ENCODE results near the gene TAF1C.
"Not testable (repeated sequence)": the region's sequence is repeated elsewhere in the genome, so short reads cannot be mapped to it uniquely, and the experiment has no call there.

DNA sequence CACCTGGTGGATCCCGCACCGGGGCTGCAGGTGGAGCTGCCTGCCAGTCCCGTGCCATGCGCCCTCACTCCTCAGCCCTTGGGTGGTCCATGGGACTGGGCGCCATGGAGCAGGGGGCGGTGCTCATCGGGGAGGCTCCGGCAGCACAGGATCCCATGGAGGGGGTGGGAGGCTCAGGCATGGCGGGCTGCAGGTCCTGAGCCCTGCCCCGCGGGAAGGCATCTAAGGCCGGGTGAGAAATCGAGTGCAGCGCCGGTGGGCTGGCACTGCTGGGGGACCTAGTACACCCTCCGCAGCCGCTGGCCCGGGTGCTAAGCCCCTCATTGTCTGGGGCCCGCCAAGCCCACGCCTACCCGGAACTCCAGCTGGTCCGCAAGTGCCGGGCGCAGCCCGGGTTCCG lies 17.7 kb upstream of the TAF1C start:
- TF ChIP-seq, protein P1, sequence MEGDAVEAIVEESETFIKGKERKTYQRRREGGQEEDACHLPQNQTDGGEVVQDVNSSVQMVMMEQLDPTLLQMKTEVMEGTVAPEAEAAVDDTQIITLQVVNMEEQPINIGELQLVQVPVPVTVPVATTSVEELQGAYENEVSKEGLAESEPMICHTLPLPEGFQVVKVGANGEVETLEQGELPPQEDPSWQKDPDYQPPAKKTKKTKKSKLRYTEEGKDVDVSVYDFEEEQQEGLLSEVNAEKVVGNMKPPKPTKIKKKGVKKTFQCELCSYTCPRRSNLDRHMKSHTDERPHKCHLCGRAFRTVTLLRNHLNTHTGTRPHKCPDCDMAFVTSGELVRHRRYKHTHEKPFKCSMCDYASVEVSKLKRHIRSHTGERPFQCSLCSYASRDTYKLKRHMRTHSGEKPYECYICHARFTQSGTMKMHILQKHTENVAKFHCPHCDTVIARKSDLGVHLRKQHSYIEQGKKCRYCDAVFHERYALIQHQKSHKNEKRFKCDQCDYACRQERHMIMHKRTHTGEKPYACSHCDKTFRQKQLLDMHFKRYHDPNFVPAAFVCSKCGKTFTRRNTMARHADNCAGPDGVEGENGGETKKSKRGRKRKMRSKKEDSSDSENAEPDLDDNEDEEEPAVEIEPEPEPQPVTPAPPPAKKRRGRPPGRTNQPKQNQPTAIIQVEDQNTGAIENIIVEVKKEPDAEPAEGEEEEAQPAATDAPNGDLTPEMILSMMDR (IDR thresholded peaks at IDR 0.05 in 2 of 3, conservative IDR thresholded peaks at IDR 0.05 in 1 of 3; ENCODE audit: control insufficient read depth in 2 of 3, extremely low read depth in 1 of 3, insufficient read depth in 1 of 3, low read depth in 3 of 3, low read length in 3 of 3) = not testable (repeated sequence)
- not testable (repeated sequence) for TF ChIP-seq RAD21 (IDR thresholded peaks at IDR 0.05; ENCODE audit: insufficient read depth, low read depth, low read length); FOS (IDR thresholded peaks at IDR 0.05; ENCODE audit: borderline replicate concordance, extremely low read depth, insufficient read length); EGR1 (IDR thresholded peaks at IDR 0.05; ENCODE audit: borderline replicate concordance in 1 of 2, low read depth in 2 of 2, low read length in 2 of 2); SPI1 (IDR thresholded peaks at IDR 0.05; ENCODE audit: borderline replicate concordance, insufficient read depth, low read depth, low read length)
- TF ChIP-seq, protein P2, sequence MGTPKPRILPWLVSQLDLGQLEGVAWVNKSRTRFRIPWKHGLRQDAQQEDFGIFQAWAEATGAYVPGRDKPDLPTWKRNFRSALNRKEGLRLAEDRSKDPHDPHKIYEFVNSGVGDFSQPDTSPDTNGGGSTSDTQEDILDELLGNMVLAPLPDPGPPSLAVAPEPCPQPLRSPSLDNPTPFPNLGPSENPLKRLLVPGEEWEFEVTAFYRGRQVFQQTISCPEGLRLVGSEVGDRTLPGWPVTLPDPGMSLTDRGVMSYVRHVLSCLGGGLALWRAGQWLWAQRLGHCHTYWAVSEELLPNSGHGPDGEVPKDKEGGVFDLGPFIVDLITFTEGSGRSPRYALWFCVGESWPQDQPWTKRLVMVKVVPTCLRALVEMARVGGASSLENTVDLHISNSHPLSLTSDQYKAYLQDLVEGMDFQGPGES (IDR thresholded peaks at IDR 0.05) = not testable (repeated sequence)
- TF ChIP-seq, protein P3, sequence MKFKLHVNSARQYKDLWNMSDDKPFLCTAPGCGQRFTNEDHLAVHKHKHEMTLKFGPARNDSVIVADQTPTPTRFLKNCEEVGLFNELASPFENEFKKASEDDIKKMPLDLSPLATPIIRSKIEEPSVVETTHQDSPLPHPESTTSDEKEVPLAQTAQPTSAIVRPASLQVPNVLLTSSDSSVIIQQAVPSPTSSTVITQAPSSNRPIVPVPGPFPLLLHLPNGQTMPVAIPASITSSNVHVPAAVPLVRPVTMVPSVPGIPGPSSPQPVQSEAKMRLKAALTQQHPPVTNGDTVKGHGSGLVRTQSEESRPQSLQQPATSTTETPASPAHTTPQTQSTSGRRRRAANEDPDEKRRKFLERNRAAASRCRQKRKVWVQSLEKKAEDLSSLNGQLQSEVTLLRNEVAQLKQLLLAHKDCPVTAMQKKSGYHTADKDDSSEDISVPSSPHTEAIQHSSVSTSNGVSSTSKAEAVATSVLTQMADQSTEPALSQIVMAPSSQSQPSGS (IDR thresholded peaks at IDR 0.05; ENCODE audit: low read length) = not testable (repeated sequence)
